C4-2B (cell line): ENCODE results near the gene ZNF439.
"Not testable (repeated sequence)": the region's sequence is repeated elsewhere in the genome, so short reads cannot be mapped to it uniquely, and the experiment has no call there.

Source experiments
- H3K27ac ChIP-seq: fragments of 450-650 bp; 2 replicates; pipeline ENCODE4 v1.5.1; 2017
- CTCF ChIP-seq: fragments of 450-650 bp; conservative IDR thresholded peaks from 2 replicates; pipeline ENCODE4 v1.5.1; 2017; ENCODE audit warnings: mild to moderate bottlenecking
- ZFX ChIP-seq: fragments of 450-650 bp; IDR thresholded peaks from 2 replicates; pipeline ENCODE4 v1.6.1; 2017

ZNF439 gene

GRCh38 chr19:11879687-11880266 lies 31.3 kb downstream of the ZNF439 start:
- not testable (repeated sequence) for H3K27ac ChIP-seq
- peak; percentile 58 for TF ChIP-seq CTCF

- TF ChIP-seq CTCF (no peak), ZFX (no peak)
Measured at GRCh38 chr19:11880598-11880997, 32.1 kb downstream of the ZNF439 start.

GRCh38 chr19:11881151-11881800 lies 32.8 kb downstream of the ZNF439 start:
- no peak overlapping the region for H3K27ac ChIP-seq
- TF ChIP-seq CTCF, result peak; percentile 78
- no peak for TF ChIP-seq ZFX

More at GRCh38 chr19:11880598-11880997, 32.1 kb downstream of the ZNF439 start:
- H3K27ac ChIP-seq, result no peak overlapping the region

- no peak for TF ChIP-seq ZFX
- no peak for TF ChIP-seq CTCF
- no peak overlapping the region for H3K27ac ChIP-seq
Measured at GRCh38 chr19:11882606-11883005, 34.1 kb downstream of the ZNF439 start.

- no peak overlapping the region for H3K27ac ChIP-seq
- TF ChIP-seq ZFX (no peak), CTCF (no peak)
Measured at GRCh38 chr19:11887234-11887610, 38.7 kb downstream of the ZNF439 start.

GRCh38 chr19:11887611-11888531 lies 39.3 kb downstream of the ZNF439 start, which contains the start of gene ZNF69:
Gene ZNF69, plus strand, starts transcription at chr19:11887782. Its CDS starts 142 bp downstream, at chr19:11887924.
- no peak within 1 kb of the TSS for H3K27ac ChIP-seq
- TF ChIP-seq CTCF, result no peak
- no peak for TF ChIP-seq ZFX

- H3K27ac ChIP-seq, result not testable (repeated sequence)
Measured at GRCh38 chr19:11889901-11890300, 41.4 kb downstream of the ZNF439 start.
